GM18502 (cell line): Measurements from ENCODE around the gene FNBP1.

Experiments used
- ATAC-seq: cut with Tn5 transposase; IDR thresholded peaks from one replicate; pipeline ENCODE4 v1.9.1; 2021; ENCODE audit warnings: mild to moderate bottlenecking; ENCODE audit not compliant: unreplicated experiment, poor library complexity

The FNBP1 gene

DNA sequence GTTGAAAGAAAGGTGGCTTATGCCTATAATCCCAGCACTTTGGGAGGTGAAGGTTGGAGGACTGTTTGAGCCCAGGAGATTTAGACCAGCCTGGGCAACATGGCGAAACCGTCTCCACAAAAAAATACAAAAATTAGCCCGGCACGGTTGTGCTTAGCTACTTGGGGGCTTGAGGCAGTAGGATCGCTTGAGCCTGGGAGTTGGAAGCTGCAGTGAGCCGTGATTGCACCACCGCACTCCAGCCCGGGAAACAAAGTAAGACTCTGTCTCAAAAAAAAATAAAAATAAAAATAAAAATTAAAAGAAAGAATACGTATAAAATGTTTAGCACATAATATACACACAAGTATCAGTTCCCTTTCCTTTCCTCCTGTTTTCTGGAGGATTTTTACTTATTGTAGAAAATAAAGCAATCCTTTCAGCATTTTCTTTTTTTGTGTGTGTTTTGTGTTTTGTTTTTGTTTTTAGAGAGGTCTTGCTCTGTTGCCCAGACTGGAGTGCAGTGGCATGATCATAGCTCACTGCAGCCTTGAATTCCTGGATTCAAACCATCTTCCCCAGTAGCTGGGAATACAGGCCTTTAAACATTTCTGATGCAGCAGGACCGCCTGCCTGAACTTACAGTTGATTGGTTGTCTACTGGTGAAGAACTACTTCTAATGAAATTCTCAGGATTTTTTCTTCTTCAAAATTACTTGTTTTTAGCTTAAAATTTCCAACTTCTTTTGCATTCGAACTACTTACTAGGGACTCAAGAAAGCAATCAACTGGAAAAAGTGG, 6.6 kb upstream of the FNBP1 start:
- no peak for ATAC-seq

DNA sequence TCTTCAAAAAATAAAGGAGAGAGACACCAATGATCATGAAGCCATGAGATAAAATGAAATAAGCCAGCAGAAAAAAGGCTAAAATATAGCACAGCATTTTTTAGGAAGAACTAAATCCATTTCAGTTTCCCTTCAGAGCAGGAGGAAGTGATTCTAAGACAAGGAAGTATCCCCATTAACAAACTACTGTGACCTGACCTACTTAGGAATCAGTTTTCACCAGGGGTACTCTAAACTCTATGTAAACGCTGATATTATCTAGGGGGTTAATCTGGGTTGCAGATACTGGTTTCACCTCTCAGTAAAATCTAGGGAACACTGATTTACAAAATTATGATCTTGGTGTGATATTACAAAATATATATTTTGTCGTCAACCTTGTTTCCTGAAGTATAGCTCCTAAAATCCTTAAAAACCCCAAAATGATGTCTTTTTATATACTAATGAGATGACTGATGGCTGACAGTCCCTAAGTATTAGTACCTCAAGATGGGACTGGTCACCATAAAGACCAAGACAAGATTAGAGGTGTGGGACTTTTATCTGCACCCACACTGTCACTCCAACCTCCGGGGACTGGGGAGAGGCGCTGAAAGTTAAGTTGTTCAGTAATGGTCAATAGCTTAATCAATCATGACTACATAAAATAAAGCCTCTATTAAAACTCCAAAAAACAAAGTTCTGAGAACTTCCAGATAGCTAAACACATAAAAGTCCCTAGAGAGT, 2.9 kb upstream of the FNBP1 start:
- ATAC-seq, result no peak

DNA sequence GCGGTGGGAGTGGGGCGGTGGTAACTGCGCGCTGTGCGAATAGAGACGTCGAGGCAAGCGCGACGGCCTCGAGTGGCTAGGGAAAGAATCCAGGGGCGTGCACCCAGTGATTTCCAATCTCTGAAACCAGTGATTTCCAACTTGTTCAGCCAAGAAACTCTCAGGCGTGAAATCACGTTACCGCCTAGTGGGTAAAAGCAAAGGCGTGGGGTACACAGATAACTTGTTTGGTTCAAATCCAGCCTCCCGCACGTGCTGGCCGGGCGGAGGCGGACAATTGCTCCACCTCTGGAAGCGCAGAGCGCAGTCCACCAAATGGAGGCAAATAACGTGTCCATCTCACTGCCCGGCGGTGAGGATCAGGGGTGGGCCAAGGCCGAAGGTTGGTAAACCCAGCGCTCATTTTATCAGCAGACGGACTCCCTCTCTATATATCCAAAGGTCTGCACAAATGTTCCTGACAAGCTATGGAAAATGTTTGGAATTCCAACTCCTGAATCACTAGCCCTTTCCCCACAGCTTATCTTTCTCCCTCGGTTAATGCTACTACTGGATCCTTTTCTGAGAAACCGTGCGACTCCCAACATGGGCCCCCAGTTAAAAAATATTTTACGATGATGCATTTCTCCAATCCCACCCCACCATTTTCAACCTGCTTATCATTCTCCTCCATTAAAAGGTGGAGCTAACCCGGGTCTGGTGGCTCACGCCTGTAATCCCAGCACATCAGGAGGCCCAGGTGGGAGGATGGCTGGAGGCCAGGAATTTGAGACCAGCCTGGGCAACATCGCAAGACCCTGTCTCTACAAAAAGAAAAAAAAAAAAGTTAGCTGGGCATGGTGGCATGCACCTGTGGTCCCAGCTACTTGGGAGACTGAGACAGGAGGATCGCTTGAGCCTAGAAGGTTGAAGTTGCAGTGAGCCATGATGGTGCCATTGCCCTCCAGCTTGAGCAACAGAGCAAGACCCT, 950 bp upstream of the FNBP1 start:
- ATAC-seq, result no peak

DNA sequence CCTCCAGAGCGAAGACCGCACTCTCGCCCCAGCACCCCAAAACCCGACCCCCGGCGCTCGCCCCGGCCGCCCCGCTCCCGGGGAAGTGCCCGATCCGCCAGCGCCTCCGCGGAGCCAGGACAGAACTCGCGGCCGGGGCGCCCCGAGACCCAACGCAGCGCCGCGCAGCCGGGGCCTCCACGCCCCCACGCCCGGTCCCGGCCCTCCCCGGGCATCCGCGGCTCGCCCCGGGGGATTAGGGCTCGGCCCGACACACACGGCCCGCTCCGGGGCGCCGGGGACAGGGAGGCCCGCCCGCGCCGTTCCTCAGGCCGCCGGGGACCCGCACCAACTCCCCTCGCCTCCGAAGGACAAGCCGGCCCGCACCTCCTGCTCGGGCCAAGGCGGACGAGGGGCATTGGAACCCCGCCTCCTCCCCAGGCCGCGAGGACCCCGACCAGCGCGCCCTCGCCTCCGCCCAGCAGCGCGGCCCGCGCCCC, 544 bp downstream of the FNBP1 start:
- no peak for ATAC-seq

DNA sequence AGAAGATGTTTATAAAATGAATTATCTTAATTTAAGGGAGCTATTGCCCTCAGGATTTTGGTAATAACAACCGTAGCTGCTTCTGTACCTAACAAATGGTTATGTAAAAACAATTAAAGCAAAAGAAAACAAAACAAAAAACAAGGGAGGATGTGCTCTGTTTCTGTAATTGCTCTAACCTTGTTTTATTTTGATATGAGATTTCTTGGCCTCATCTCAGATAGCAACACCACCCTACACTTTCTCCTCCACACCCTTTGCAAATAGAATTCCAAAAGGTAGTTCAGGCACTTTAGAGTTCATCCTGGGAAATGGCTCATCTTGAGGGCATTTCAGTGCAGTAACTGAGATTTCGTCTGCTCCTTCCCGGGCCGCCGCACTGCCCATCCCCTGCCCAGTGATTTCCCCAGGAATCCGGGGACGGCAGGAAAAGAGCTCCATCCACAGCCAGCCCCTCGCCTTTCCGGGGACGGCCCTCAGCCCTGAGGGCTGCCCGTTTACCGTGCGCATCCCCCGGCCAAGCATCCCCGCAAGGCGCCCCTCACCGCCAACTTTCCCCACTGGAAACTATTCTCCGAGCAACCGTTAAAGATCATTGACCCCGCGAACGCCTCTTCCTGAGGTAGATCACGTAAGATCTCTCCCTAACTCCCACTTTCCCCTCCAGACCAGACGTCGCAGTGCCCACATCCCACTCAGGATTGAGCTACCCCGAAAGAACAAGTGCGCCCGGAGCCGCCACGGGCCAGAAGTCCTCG, 1.2 kb downstream of the FNBP1 start:
- ATAC-seq, result no peak

DNA sequence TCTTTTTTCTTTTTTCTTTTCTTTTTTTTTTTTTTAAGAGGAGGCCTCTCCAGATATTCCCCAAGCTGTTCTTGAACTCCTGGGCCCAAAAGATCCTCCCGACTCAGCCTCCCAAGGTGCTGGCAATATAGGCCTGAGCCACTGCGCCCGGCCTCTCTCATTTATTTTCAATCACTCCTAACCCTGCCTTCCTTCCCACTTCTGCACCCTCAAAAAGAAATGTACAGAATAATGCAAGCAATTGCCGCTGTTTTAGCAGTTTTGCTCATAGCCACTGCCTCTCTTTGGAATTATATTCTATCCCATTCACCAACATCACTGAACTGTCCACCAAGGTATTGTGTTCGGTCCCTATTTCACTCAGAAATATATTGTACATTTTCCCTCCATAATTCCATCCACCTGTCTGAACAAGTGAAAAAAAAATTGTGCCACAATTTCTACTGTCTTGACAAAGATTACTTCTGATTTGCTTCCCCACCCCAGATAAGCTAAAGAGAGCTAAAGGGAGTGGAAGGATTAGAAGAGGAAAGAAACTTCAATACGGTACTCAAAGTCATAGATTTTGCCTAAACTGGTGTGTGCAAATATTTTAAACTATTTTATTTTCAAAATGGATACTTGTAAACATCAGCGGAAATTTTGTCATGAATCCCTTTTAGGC, 1.9 kb downstream of the FNBP1 start:
- no peak for ATAC-seq

DNA sequence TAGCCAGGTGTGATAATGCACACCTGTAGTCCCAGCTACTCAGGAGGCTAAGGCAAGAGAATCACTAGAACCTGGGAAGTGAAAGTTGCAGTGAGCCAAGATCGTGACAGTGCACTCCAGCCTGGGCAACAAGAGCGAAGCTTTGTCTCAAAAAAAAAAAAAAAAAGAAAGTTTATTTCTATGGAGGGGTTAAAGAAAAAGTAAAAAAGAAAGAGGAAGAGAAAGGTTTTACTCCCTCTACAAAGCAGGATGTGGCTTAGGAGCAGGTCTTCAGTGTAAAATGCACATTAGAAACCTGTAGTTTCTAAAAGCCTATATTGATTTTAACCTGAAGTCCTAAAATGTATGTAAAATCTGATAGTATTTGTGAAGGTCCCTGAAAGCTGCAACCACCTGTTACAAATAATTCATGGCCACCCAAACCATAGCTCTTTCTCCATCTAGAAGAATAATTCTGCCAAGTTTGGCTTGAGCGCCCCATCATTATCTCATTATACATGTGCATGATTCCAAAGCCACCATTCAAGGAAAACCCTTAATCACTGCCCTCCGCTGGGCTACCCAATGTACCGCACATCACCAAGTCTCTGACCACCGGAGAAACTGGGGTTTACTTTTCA, 3.4 kb downstream of the FNBP1 start:
- no peak for ATAC-seq

DNA sequence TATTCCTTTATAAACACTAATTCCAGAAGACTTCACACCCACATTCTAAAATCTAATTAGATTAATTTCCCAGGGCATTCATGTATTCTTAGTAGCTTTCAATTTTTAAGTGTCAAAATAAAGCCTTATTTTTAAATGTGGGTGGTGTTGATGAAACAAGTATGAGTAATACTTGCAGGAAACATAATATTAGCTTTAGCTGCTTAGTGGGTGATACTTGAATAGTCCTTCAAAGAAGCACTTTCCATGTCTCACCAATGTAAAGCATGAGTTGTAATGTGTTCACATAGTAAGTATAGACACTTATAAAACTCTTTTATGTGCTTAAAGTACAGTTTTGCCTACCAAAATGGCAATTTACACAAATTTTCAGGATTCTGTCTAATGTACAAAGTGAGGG, 6.9 kb downstream of the FNBP1 start:
- no peak for ATAC-seq

DNA sequence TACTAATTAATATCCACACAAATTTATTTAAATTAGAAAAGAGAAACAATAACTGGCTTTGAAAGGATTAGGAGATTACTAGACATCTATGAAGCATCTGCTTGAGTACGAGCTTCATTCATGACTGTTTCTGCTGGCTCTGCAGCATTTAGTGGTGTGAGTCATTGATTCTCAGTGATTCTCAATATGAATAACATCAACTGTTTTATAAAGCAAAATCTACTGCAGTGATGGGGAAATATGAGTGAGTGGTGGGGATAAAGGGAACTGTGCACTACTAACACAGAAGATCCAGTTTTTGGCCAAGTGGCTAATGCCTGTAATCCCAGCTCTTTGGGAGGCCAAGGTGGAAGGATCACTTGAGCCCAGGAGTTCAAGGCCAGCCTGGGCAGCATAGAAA, 8.4 kb downstream of the FNBP1 start:
- no peak for ATAC-seq

DNA sequence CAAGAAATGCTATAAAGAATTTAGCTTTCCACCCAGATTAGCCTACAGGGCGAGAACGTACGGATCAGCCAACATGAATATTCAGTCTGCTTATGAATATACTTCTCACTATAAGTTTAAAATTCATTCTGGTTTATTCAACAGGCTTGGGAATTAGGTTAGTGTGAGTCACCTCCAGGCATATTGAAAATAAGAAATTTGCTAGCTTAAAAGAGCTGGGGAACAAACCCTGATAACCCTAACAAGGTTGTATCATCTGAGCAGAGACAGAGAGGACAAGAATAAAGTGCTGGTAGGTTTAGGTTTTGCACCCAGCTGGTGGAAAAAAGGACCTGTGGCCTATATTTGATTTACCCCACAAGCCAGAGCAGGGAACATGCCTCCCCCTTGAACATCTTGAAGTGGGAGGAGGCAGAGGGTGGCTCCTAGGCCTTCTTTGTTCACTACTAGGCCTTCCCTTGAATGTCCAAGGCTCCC, 12.3 kb downstream of the FNBP1 start:
- ATAC-seq, result no peak

DNA sequence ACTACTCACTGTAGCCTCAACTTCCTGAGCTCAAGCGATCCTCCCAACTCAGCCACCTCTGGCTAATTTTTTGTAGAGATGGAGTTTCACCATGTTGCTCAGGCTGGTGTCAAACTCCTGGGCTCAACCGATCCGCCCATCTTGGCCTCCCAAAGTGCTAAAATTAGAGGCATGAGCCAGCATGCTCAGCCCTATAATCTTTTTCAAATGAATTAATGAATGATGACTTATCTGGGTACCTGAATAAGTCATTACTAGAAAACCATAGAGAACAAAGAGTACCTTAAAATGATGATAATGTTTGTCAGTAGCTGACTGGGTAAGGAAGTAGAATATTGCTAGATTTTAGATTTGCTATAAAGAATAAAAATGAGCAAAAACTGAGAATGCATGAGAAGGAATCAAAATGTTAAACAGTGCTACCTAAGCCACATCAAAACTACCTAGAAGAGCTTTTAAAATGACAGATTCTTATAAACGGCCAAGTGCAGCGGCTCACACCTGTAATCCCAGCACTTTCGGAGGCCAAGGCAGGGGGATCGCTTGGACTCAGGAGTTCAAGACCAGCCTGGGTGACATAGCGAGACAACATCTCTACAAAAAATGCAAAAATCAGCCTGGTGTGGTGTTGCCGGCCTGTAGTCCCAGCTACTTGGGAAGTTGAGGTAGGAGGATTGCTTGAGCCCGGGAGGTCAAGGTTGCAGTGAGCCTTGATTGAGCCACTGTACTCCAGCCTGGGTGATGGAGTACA, 13.6 kb downstream of the FNBP1 start:
- peak; percentile 35 for ATAC-seq

DNA sequence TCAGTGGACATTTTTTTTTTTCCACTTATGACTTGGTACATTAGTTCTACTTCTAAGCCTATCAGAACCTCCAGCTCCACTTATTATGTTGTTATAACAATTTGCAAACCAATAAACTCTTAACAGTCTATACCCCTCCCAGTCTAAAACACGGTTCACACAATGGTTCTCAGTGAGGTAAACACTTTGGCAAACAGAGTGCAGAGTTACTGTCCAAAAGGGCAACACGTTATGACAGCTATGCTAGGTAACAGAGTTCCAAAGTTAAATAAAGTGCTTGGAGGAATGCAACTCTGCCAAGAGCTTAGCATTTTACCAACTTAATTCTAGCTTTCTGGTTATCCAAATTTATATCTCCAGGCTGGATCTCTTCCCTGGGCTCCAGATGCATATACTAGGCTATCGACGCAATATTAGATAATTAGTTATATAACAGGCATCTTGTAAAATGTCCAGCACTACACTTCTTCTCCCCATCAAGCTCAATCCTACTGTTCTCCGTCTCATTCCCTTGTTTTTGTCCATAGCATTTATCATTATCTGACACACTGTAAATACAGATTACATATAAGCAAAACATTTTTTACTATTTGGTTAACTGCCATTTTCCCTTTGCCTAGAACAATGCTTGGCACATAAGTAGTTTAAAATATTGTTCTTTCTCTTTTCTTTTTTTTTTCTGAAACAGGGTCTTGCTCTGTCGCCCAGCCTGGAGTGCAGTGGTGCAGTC, 14.3 kb downstream of the FNBP1 start:
- no peak for ATAC-seq

DNA sequence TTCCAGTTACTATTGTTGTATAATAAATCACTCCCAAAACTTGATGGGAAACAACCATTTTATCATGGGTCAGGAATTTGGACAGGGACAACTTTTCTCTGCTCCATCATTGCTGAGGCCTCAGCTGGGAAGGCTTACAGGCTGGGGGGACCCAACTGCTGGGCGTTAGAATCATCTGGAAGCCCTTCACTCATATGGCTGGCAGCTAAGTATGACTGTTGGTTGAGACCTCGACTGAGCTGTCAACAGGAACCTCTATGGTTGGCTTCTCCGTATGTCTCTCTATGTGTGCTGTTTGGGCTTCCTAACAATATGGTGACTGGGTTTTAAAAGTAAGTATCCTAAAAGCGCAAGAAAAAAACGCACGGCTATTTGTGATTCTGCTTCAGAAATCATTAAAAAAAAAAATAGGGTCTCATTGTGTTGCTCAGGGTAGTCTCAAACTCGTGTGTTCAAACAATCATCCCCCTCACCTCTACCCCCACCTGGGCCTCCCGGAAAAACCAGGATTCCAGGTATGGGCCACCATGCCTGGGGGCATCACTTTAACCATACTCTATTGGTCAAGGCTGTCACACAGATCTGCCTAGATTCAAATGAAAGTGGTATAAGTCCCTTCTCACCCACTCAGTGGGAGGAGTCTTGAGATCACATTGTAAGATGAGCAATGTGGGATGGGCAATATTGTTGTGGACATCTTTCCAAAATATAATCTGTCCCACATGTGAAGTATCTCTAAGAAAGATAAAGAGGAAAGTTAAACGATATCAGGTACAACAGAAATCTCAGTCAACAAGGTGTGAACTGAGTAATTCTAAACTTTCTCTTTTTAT, 15.2 kb downstream of the FNBP1 start:
- no peak for ATAC-seq

DNA sequence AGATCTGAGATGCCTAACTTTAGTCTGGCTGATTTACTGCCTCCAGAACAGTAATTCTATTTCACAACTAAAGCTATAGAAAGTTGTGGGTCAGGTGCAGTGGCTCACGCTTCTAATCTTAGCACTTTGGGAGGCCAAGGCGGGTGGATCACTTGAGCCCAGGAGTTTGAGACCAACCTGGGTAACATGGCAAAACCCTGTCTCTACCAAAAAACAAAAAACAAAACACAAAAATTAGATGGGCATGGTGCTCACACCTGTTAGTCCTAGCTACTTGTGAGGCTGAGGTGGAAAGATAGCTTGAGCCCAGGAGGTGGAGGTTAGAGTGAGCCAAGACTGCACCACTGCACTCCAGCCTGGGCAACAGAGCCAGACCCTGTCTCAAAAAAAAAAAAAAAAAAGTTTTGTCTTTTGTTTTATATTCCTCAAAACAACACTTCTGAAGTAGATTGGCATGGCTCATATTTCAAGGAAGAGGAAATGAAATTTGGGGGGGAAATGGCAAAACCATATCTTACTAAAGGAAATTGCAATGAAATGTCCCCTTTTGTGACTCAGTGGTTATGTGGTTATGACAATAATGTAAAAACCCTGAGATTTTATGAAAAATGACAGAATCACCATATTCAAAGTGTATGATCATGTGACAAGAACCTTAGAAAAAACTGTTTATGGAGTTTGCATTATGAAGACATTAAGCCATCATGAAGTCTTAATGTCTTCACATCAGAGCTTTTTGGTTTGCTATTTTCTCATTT, 16.2 kb downstream of the FNBP1 start:
- ATAC-seq, result no peak

DNA sequence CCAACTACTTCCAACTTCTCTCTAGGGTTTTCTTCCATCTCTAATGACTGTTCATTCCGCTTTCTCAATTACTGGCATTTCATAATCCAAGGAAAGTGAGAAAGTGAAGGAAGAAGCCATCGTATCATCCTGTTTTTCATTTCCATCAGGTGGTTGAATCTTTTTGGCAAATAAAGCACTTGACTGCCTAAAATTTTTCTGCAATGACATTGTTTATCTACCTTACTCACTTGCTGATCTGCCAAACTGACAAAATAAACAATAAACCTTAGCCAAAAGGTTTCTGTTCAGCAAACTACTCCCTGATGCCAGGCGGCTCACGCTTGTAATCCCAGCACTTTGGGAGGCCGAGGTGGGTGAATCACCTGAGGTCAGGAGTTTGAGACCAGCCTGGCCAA, 18.4 kb downstream of the FNBP1 start:
- no peak for ATAC-seq

DNA sequence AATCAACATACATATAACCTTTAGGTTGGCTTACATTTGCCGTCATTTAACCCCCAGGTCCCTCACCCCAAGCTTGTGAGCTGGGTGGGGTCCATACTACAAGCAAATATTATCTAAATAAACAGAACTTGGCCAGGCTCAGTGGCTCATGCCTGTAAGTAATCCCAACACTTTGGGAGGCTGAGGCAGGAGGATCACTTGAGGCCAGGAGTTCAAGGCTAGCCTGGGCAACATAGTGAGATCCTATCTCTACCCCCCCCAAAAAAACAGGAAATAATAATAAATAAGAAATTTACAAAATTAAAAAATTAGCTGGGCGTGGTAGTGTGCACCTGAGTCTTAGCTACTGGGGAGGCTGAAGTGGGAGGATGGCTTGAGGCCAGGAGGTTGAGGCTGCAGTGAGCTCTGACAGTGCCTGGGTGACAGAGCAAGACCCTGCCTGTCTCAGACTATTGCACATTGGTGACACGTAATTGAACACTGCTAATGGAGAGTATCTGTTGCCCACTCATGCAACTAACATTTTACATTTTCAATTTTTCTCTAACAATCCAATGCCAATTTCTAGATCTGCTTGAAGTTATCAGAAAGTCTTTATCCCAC, 18.9 kb downstream of the FNBP1 start:
- ATAC-seq, result no peak
